ENCODE data around the gene CDC45. TPM values are rescaled to one million over a fixed set of nuclear protein-coding genes. Genes with fewer than 3 reads are reported as not detected.
"Not testable (repeated sequence)": the region's sequence is repeated elsewhere in the genome, so short reads cannot be mapped to it uniquely, and the experiment has no call there.

CDC45 gene
- total and polyA plus RNA-seq, 9 donors = 0.46 to 2.2 (median 1.1) TPM; not detected in 3

GRCh38 chr22:19527321-19527721, 47.6 kb downstream of the CDC45 start:
- Histone ChIP-seq H3K4me3 (no peak overlapping the region), H3K27ac (no peak overlapping the region), H3K4me1 (ENCODE audit: insufficient read depth) (no peaks in the 10 kb centered on the region), H3K9me3 (no peaks in the 10 kb centered on the region), H3K27me3 (no peaks in the 10 kb centered on the region), H3K36me3 (no peaks in the 10 kb centered on the region)
- WGBS, 3 donors = 65 to 76% (median 65%) methylated on average over 5 of the region's 5 CpGs
- no peak for TF ChIP-seq EP300 (IDR thresholded peaks at IDR 0.05)
- TF ChIP-seq, protein P1, sequence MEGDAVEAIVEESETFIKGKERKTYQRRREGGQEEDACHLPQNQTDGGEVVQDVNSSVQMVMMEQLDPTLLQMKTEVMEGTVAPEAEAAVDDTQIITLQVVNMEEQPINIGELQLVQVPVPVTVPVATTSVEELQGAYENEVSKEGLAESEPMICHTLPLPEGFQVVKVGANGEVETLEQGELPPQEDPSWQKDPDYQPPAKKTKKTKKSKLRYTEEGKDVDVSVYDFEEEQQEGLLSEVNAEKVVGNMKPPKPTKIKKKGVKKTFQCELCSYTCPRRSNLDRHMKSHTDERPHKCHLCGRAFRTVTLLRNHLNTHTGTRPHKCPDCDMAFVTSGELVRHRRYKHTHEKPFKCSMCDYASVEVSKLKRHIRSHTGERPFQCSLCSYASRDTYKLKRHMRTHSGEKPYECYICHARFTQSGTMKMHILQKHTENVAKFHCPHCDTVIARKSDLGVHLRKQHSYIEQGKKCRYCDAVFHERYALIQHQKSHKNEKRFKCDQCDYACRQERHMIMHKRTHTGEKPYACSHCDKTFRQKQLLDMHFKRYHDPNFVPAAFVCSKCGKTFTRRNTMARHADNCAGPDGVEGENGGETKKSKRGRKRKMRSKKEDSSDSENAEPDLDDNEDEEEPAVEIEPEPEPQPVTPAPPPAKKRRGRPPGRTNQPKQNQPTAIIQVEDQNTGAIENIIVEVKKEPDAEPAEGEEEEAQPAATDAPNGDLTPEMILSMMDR (IDR thresholded peaks at IDR 0.05) = no peak
- TF ChIP-seq POLR2A (IDR thresholded peaks at IDR 0.05) = no peak
- DNase-seq = no peak
- intact Hi-C loops (cut with DNase I) = no loop called here

GRCh38 chr22:19527861-19528417, 48.2 kb downstream of the CDC45 start:
- no peak for DNase-seq
- Histone ChIP-seq H3K4me3 (no peak overlapping the region), H3K9me3 (no peaks in the 10 kb centered on the region), H3K27ac (no peak overlapping the region), H3K36me3 (no peaks in the 10 kb centered on the region), H3K4me1 (ENCODE audit: insufficient read depth) (no peaks in the 10 kb centered on the region), H3K27me3 (no peaks in the 10 kb centered on the region)
- 42 to 62% (median 50%) methylated on average over 14 to 17 of the region's 17 CpGs for WGBS, 3 donors
- intact Hi-C loops (cut with DNase I) = no loop called here
- TF ChIP-seq EP300 (IDR thresholded peaks at IDR 0.05) (no peak), POLR2A (IDR thresholded peaks at IDR 0.05) (no peak)
- TF ChIP-seq, protein P1 (IDR thresholded peaks at IDR 0.05) = no peak

DNA sequence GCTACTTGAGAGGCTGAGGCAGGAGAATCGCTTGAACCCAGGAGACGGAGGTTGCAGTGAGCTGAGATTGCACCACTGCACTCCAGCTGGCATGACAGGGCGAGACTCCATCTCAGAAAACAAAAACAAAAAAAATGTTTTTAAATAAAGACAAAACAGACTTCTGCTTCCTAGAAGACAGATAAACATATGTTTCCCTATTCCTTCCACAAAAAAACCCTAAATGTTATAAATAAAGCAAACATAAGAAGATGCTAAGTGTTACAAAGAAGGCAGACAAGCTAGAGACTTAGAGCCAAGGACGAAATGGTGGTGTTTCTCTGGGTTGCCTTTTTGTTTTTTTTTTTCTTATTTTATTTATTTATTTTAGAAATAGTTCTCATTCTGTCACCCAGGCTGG, 50.1 kb downstream of the CDC45 start:
- Histone ChIP-seq H3K9me3 (no peaks in the 10 kb centered on the region), H3K27me3 (no peaks in the 10 kb centered on the region), H3K36me3 (no peaks in the 10 kb centered on the region), H3K4me1 (ENCODE audit: insufficient read depth) (no peaks in the 10 kb centered on the region), H3K4me3 (no peak overlapping the region), H3K27ac (no peak overlapping the region)
- 48 to 65% (median 51%) methylated on average over 4 of the region's 4 CpGs for WGBS, 3 donors
- TF ChIP-seq, protein P1 (IDR thresholded peaks at IDR 0.05) = no peak
- TF ChIP-seq POLR2A (IDR thresholded peaks at IDR 0.05) (no peak), EP300 (IDR thresholded peaks at IDR 0.05) (no peak)
- DNase-seq = no peak
- intact Hi-C loops (cut with DNase I) = loop anchor here in 1 of 4 donors (10.0 kb wide), 1 partner anchor 65 kb away; no protein-coding TSS in a partner anchor

GRCh38 chr22:19530751-19531150, 51.0 kb downstream of the CDC45 start:
- H3K27ac ChIP-seq = no peak overlapping the region
- no peak for TF ChIP-seq EP300 (IDR thresholded peaks at IDR 0.05)
- H3K9me3 ChIP-seq = no peaks in the 10 kb centered on the region
- no peak for DNase-seq
- 59 to 71% (median 62%) methylated on average over 3 of the region's 3 CpGs for WGBS, 3 donors
- no peaks in the 10 kb centered on the region for H3K36me3 ChIP-seq
- H3K27me3 ChIP-seq = no peaks in the 10 kb centered on the region
- no peaks in the 10 kb centered on the region for H3K4me1 ChIP-seq (ENCODE audit: insufficient read depth)
- H3K4me3 ChIP-seq = no peak overlapping the region
- intact Hi-C loops (cut with DNase I) = loop anchor here in 1 of 4 donors (10.0 kb wide), 1 partner anchor 64 kb away; no protein-coding TSS in a partner anchor

DNA sequence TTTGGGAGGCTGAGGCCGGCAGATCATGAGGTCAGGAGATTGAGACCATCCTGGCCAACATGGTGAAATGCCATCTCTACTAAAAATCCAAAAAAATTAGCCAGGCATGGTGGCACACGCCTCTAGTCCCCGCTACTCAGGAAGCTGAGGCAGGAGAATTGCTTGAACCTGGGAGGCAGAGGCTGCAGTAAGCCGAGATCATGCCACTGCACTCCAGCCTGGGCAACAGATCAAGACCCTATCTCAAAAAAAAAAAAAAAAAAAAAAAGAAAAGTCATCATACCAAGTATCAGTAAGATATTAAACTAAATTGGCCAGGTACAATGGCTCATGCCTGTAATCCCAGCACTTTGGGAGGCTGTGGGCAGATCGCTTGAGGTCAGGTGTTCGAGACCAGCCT, 51.6 kb downstream of the CDC45 start:
- intact Hi-C loops (cut with DNase I) = loop anchor here in 1 of 4 donors (10.0 kb wide), 1 partner anchor 63 kb away; no protein-coding TSS in a partner anchor
- not testable (repeated sequence) for H3K4me1 ChIP-seq (ENCODE audit: insufficient read depth); H3K4me3 ChIP-seq; H3K36me3 ChIP-seq; DNase-seq; H3K27ac ChIP-seq; H3K27me3 ChIP-seq; H3K9me3 ChIP-seq
- WGBS, 3 donors = 87 to 92% (median 91%) methylated on average over 6 of the region's 6 CpGs

Data from ovary (tissue), 9 donors.